HG02642 (cell line): Measurements from ENCODE around the gene PRKCD.
"Not testable (repeated sequence)": the region's sequence is repeated elsewhere in the genome, so short reads cannot be mapped to it uniquely, and the experiment has no call there.

Source experiments
- ATAC-seq: cut with Tn5 transposase; IDR thresholded peaks from one replicate; pipeline ENCODE4 v1.9.1; 2021; ENCODE audit warnings: mild to moderate bottlenecking; ENCODE audit not compliant: unreplicated experiment, poor library complexity

PRKCD gene

DNA sequence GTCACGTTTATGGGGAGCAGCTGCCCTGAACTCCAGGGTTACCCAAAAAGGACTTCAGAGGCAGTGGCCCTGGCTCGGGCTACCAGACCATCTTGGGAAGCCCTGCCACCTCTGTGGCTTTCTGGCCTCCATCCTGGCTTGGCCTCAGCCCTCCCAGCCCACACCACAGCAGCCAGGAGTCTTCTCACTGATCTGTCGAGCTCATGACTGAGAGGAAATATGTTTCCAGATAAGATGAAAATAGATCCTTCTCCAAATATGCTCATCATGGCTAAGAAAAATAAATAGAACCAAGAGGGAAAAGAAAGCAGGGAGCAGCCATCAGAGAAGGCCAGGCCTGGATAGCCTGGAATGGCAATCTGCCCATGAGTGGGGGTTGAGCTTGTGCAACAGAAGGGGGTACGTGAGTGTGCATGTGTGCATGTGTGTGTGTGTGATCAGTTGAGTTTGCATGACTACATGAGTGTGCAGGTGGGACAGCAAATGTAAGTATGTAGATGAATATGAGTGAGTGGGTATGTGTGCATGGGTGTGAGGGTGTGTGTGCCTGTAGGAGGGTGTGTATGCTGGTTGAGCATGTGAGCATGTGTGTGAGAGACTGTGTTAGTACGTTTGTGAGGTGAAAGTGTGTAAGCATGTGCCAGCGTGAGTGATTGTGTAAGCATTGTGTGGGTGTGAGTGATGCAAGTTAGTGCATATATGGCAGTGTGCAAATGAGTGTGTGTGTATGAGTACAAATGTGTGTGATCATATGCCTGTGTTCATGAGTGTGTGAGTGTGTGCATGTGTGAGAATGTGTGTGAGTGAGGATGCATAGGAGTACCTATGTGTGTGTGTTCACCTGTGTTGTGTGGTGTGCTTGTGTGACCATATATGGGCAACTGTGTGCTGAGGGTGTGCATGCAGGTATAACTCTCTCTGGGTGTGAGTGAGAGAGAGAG lies 20.8 kb upstream of the PRKCD start:
- ATAC-seq = no peak

- no peak for ATAC-seq
These were observed 19.9 kb upstream of the PRKCD start for GRCh38 chr3:53140847-53141845.

DNA sequence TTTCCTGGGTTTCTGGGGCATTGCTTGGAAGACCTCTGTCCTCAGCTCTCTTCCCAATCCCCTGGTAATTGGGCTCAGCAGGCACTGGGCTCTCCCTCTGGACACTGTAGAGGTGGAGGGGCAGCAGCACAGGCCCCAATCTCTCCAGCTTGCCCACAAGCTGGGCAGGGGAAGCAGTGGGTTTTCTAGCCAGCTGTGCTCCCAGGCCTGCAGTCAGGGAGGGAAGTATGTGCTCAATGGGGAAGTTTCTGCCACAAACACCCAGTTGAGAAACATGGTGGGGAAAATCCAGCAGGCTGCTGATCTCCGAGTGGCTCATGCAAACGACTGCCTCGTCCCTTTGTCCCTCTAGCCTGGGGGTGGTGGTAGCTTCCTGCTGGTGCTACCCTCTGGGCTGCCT lies 18.0 kb upstream of the PRKCD start:
- no peak for ATAC-seq

DNA sequence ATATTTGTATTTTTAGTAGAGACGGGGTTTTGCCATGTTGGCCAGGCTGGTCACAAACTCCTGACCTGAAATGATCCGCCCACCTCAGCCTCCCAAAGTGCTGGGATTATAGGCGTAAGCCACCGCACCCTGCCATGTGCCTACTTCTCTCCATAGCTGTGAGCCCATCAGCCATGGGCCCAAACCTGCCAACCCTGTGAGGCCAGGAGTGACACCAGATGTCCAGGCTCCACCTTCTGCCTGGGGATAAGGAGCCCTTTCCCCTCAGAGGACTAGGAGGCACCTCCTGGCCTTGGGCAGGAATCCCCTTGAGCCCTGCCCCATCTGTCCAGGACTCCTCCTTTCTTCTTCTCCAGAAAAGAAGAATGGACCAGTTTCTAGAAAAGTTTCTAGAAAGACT lies 16.6 kb upstream of the PRKCD start:
- ATAC-seq = no peak

DNA sequence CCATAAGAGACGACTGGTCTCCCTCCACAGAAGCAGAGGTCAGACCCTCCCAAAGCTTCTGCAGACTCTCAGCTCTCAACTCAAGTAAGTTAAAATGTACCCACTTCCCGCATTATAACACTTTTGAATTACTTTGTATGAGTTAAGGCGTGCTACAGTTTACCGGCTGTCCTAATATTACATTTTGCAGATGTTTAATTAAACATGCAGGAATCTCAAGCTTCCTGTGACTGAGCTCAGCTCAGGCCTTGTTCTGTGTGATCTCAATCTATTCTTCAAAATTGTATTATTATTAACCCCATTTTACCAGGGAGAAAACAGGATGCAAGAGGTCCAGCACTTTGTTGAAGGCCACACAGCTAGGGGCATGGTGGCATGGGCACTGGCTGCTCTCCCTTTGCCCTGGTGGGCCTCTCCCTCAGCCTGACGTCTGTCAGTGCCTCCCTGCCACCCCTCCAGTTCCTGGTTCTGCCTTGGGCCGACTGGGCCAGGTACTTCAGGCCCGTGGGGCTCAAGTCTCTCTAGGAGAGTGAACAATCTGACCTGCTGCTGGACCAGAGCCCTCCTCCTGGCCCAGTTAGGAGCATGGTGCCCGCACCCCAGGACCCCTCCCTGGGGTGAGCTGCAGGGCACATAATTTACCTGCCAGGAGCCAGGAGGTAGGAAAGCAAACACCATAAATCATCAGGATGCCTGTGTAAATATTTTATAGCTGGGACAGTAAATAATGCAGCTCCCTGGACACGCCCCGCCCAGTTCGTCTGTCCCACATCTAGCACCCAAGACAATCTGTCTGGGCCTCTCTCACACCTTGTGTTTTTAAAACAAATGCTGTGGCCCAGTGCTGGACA lies 15.9 kb upstream of the PRKCD start:
- no peak for ATAC-seq

- ATAC-seq = no peak
These were observed 15.3 kb upstream of the PRKCD start for GRCh38 chr3:53145713-53146080.

DNA sequence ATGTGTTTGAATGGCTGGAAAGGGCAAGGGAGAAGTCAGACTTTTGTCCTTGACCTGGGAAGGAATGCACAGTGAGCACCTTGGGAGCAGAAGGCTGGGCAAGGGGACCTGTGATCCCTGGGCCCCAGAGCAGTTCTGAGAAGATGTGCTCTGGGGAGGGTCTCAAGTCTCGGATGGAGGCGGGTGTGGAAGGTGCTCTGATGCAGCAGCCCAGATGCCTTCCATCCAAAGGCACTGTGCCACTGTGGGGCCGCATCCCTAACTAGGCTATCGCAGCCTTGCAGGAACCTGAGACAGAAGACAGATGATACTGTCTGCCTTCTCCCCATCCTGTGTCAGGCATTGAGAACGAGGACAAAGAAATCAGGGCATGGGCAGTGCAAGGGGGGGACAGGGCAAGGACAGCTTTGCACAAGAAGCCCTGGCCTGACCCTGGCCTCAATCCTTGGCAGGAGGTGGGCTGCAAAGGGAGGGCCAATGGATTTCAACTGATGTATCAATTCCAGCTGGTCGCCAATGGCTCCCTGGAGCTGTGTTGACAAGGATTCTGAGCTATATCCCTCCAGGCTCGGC lies 14.6 kb upstream of the PRKCD start:
- ATAC-seq = no peak

GRCh38 chr3:53147151-53147902 lies 13.7 kb upstream of the PRKCD start:
- no peak for ATAC-seq

GRCh38 chr3:53147903-53148400 lies 13.1 kb upstream of the PRKCD start:
- no peak for ATAC-seq

DNA sequence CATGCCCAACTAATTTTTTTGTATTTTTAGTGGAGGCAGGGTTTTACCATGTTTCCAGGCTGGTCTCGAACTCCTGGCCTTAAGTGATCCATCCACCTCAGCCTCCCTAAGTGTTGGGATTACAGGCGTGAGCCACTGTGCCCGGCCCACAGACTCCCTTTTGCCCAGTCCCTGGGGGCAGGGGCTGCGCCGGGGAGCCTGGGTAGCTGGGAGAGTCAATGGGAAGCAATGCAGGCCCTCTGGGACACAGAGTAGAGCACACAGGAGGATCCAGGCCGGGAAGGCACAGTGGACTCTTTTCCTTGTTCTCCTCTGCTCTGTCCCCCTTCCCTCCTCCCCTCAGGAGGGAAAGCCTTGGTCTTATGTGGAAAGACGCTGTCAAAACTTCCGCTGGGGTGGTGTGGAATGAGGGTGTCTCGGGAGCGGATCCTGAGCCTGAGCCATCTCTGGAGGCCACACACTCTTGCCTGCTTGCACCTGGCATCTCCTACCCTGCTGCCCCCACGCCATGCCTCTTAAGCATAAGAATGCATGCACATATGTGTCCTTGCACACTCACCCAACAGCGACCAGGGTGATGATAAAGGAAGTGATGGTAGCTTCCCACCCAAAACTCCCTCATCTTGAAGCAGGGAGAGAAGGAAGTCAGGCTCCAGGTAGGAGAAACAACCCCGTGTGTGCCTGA lies 11.9 kb upstream of the PRKCD start:
- ATAC-seq = no peak

DNA sequence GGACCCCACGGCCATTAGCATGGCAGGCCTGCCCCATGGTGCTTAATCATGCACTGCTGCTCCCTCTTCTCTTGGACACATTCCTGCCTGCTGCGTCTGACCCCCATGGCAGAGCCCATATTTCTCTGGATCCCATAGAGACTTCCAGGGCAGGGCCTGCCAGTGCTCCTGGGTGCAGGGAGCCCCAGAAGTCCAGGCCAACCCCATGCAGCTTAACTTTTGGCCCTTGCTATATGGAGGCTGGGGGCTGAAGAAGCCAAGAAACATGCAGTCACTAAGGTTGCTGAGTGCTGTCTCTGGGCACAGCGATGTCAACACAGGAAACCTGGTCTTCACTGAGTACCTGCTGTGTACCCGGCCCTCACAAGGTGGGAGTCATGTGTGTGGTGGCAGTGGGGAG lies 11.3 kb upstream of the PRKCD start:
- no peak for ATAC-seq

GRCh38 chr3:53150247-53151085 lies 10.5 kb upstream of the PRKCD start:
- ATAC-seq = no peak

DNA sequence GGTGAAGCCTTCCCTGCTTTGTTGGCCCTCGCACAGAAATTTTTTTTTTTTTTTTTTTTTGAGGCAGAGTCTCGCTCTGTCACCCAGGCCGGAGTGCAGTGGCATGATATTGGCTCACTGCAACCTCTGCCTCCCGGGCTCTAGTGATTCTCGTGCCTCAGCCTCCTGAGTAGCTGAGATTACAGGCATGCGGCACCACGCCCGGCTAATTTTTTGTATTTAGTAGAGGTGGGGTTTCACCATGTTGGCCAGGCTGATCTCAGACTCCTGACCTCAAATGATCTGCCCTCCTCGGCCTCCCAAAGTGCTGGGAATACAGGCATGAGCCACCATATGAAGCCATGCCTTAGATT lies 9.9 kb upstream of the PRKCD start:
- ATAC-seq = not testable (repeated sequence)

- ATAC-seq = no peak
These were observed 9.5 kb upstream of the PRKCD start for GRCh38 chr3:53151465-53151864.

DNA sequence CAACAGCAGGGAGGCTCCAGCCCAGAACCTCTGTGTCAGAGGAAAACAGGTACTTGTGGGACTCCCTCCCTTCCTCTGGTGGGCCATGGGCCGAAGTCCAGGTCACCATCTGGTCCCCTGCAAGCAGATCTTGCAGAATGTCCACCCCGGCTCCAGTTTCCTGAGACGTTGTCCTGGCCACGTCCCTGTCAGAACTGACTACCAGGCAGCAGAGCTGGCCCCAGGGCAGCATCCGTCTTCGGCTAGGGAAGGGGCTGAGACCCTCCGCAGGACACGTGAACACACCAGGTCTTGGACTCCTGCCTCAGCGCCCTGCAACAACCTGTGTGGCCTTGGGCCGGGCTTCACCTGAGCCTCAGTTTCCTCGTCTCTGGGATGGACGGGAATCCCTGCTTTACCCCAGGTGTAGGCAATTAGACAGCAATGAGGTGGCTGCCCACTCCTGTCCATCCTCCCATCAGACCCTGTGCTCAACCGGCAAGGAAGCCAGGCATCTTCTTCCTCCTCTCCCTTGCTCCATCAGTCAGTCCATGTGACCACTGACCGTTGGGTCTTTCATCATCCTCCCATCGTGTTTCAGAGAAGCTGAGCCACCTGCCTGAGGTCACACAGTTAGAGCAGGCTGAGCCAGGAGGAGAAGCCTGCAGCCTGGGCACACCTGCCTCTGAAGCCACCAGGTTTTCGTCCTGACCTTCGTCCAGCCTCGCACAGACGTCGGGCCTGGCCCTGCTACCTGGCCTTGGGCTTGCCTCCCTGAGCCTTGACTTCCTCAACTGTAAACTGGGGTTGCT lies 8.9 kb upstream of the PRKCD start:
- no peak for ATAC-seq

- ATAC-seq = no peak
These were observed 7.7 kb upstream of the PRKCD start for GRCh38 chr3:53153264-53153823.

DNA sequence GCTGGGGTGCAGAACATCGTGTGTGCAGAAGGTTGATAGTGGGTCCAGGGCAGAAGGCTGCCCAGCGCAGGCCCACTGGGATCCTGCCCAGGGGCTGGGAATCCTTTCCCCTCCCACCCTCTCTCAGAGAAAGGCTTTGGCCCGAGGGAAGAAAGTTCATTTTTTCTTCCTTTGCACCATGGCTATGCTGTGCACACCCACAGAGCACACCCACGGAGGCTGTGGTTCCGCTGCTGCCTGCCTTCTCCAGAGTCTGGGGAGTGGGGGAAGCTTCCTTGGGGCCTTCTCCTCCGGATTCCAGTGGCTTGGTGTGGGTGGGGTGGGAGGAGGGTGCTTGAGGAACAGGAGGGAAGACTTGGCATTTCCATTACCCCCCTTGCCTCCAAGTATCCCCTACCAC lies 7.0 kb upstream of the PRKCD start:
- no peak for ATAC-seq
